HEK293 (cell line): ENCODE results near the gene CACNA1C.
A peak's percentile ranks its signal among the peaks of the same experiment; 100 is the strongest.

Experiments
- CTCF ChIA-PET: fragments of 350-600 bp; formaldehyde crosslinking; extraction: SDS; loops from one replicate; lab custom pipeline; 2021; ENCODE audit warnings: antibody characterized with exemption; lab: Yijun Ruan, JAX
- POLR2A ChIA-PET: fragments of 300-600 bp; formaldehyde crosslinking; extraction: SDS; loops from one replicate; lab custom pipeline; 2020; ENCODE audit warnings: antibody characterized with exemption, inconsistent platforms; lab: Yijun Ruan, JAX
- H3K27ac ChIP-seq: fragments of 200-500 bp; sonication (Bioruptor generic); 2 replicates; pipeline ENCODE4 v1.5.1; 2014; ENCODE audit warnings: low read depth, low read length, control low read depth, inconsistent platforms; ENCODE audit errors: extremely low read depth
- H3K36me3 ChIP-seq, 2 experiments: fragments of 200-500 bp in 1 of 2; sonication (Bioruptor generic) in 1 of 2; 1 replicate in 1 of 2; 2 replicates in 1 of 2; pipeline ENCODE4 v1.5.1; 2014 to 2017; ENCODE audit warnings: inconsistent platforms in 2 of 2, low read length in 2 of 2; ENCODE audit not compliant: control insufficient read depth in 2 of 2, insufficient read depth in 1 of 2
- H3K4me1 ChIP-seq: fragments of 200-500 bp; sonication (Bioruptor generic); 2 replicates; pipeline ENCODE4 v1.5.1; 2014; ENCODE audit warnings: mild to moderate bottlenecking, low read length, inconsistent platforms; ENCODE audit not compliant: control insufficient read depth, insufficient read depth
- H3K4me3 ChIP-seq: 2 replicates; pipeline ENCODE4 v1.5.1; 2011; ENCODE audit warnings: low read depth, mild to moderate bottlenecking, control low read depth, low read length, moderate library complexity
- H3K9me3 ChIP-seq: fragments of 200-500 bp; sonication (Bioruptor generic); 2 replicates; pipeline ENCODE4 v1.5.1; 2014; ENCODE audit warnings: low read depth, low read length, inconsistent platforms; ENCODE audit not compliant: control insufficient read depth, insufficient read depth
- ATF2 ChIP-seq: fragments of 450-650 bp; formaldehyde crosslinking; IDR thresholded peaks from 2 replicates; pipeline ENCODE4 v1.5.1; 2016; ENCODE audit warnings: missing biosample characterization, missing genetic modification characterization, low read depth
- CTCF ChIP-seq: fragments of 450-650 bp; formaldehyde crosslinking; IDR thresholded peaks from 2 replicates; pipeline ENCODE4 v1.5.1; 2016; ENCODE audit warnings: missing biosample characterization, missing genetic modification characterization
- GLIS2 ChIP-seq: fragments of 450-650 bp; formaldehyde crosslinking; IDR thresholded peaks from 2 replicates; pipeline ENCODE4 v1.5.1; 2016; ENCODE audit warnings: missing biosample characterization, missing genetic modification characterization
- KLF8 ChIP-seq: fragments of 450-650 bp; formaldehyde crosslinking; IDR thresholded peaks from 2 replicates; pipeline ENCODE4 v1.5.1; 2016; ENCODE audit warnings: missing biosample characterization, missing genetic modification characterization
- OSR2 ChIP-seq: fragments of 450-650 bp; formaldehyde crosslinking; IDR thresholded peaks from 2 replicates; pipeline ENCODE4 v1.5.1; 2016; ENCODE audit warnings: missing biosample characterization, missing genetic modification characterization
- SCRT1 ChIP-seq: fragments of 450-650 bp; formaldehyde crosslinking; IDR thresholded peaks from 2 replicates; pipeline ENCODE4 v1.5.1; 2016; ENCODE audit warnings: missing biosample characterization, missing genetic modification characterization, borderline replicate concordance
- SCRT2 ChIP-seq: fragments of 450-650 bp; formaldehyde crosslinking; IDR thresholded peaks from 2 replicates; pipeline ENCODE4 v1.5.1; 2016; ENCODE audit warnings: missing biosample characterization, missing genetic modification characterization
- SP2 ChIP-seq: fragments of 450-650 bp; formaldehyde crosslinking; IDR thresholded peaks from 2 replicates; pipeline ENCODE4 v1.5.1; 2016; ENCODE audit warnings: missing biosample characterization, missing genetic modification characterization
- ZBTB11 ChIP-seq: fragments of 450-650 bp; formaldehyde crosslinking; conservative IDR thresholded peaks from 2 replicates; pipeline ENCODE4 v1.5.1; 2016; ENCODE audit warnings: low read depth, missing biosample characterization, missing genetic modification characterization
- ZBTB17 ChIP-seq: fragments of 450-650 bp; formaldehyde crosslinking; IDR thresholded peaks from 2 replicates; pipeline ENCODE4 v1.5.1; 2016; ENCODE audit warnings: missing biosample characterization, missing genetic modification characterization
- ZIC2 ChIP-seq: fragments of 450-650 bp; formaldehyde crosslinking; IDR thresholded peaks from 2 replicates; pipeline ENCODE4 v1.5.1; 2016; ENCODE audit warnings: missing biosample characterization, missing genetic modification characterization
- ZNF10 ChIP-seq: fragments of 450-650 bp; formaldehyde crosslinking; IDR thresholded peaks from 2 replicates; pipeline ENCODE4 v1.5.1; 2017; ENCODE audit warnings: missing biosample characterization, missing genetic modification characterization
- ZNF112 ChIP-seq: fragments of 450-650 bp; formaldehyde crosslinking; IDR thresholded peaks from 2 replicates; pipeline ENCODE4 v1.5.0; 2017; ENCODE audit warnings: missing biosample characterization, missing genetic modification characterization
- ZNF449 ChIP-seq: fragments of 450-650 bp; formaldehyde crosslinking; IDR thresholded peaks from 2 replicates; pipeline ENCODE4 v1.5.1; 2017; ENCODE audit warnings: missing biosample characterization, mild to moderate bottlenecking, missing genetic modification characterization, moderate library complexity
- ZNF514 ChIP-seq: fragments of 450-650 bp; formaldehyde crosslinking; IDR thresholded peaks from 2 replicates; pipeline ENCODE4 v1.5.1; 2016; ENCODE audit warnings: missing biosample characterization, missing genetic modification characterization
- ZNF529 ChIP-seq: fragments of 450-650 bp; formaldehyde crosslinking; IDR thresholded peaks from 2 replicates; pipeline ENCODE4 v1.5.1; 2017; ENCODE audit warnings: missing genetic modification characterization, missing biosample characterization; ENCODE audit not compliant: insufficient replicate concordance
- ZNF596 ChIP-seq: fragments of 450-650 bp; IDR thresholded peaks from 2 replicates; pipeline ENCODE4 v1.5.0; 2018; ENCODE audit warnings: missing biosample characterization, mild to moderate bottlenecking, missing genetic modification characterization, moderate library complexity
- ZNF654 ChIP-seq: fragments of 450-650 bp; formaldehyde crosslinking; IDR thresholded peaks from 2 replicates; pipeline ENCODE4 v1.5.1; 2016; ENCODE audit warnings: low read depth, missing biosample characterization, missing genetic modification characterization
- ZNF660 ChIP-seq: fragments of 450-650 bp; IDR thresholded peaks from 2 replicates; pipeline ENCODE4 v1.5.1; 2018; ENCODE audit warnings: missing biosample characterization, mild to moderate bottlenecking, missing genetic modification characterization
- ZNF701 ChIP-seq: fragments of 450-650 bp; formaldehyde crosslinking; IDR thresholded peaks from 2 replicates; pipeline ENCODE4 v1.5.1; 2016; ENCODE audit warnings: missing biosample characterization, missing genetic modification characterization
- ZNF776 ChIP-seq: fragments of 450-650 bp; formaldehyde crosslinking; IDR thresholded peaks from 2 replicates; pipeline ENCODE4 v1.5.0; 2017; ENCODE audit warnings: missing biosample characterization, missing genetic modification characterization, borderline replicate concordance
- ZNF843 ChIP-seq: fragments of 450-650 bp; formaldehyde crosslinking; IDR thresholded peaks from 2 replicates; pipeline ENCODE4 v1.5.1; 2016; ENCODE audit warnings: missing biosample characterization, missing genetic modification characterization
- ZSCAN30 ChIP-seq: fragments of 450-650 bp; IDR thresholded peaks from 2 replicates; pipeline ENCODE4 v1.5.1; 2018; ENCODE audit warnings: missing biosample characterization, mild to moderate bottlenecking, missing genetic modification characterization, moderate library complexity
- ZXDB ChIP-seq: fragments of 450-650 bp; formaldehyde crosslinking; IDR thresholded peaks from 2 replicates; pipeline ENCODE4 v1.5.1; 2016; ENCODE audit warnings: missing biosample characterization, missing genetic modification characterization

CACNA1C gene

GRCh38 chr12:2284321-2284813 lies 231.6 kb downstream of the CACNA1C start:
- Histone ChIP-seq H3K36me3 (no peaks in the 10 kb centered on the region), H3K27ac (no peak overlapping the region), H3K4me3 (no peak overlapping the region), H3K9me3 (no peaks in the 10 kb centered on the region), H3K4me1 (no peaks in the 10 kb centered on the region)
- TF ChIP-seq GLIS2 (tag by site-specific recombination): no peak
- TF ChIP-seq OSR2 (tag by site-specific recombination): no peak
- TF ChIP-seq ZNF596 (tag by site-specific recombination): no peak
- no peak for TF ChIP-seq ZNF514 (tag by site-specific recombination)
- TF ChIP-seq KLF8 (tag by site-specific recombination): no peak
- no peak for TF ChIP-seq ZNF701
- ChIA-PET POLR2A (no interaction called here), CTCF (interaction anchor here (0.6 to 2.6 kb wide), 22 partner anchors 8 to 486 kb away, joined by 3 to 22 read pairs (median 3); no protein-coding TSS in a partner anchor)

- TF ChIP-seq ZSCAN30 (tag by site-specific recombination) (0 out of 2 replicates have a peak, but pooled peaks have one; percentile 20), ZNF654 (tag by site-specific recombination) (peak; percentile 48), ZBTB11 (no peak), ZNF660 (tag by site-specific recombination) (0 out of 2 replicates have a peak, but pooled peaks have one; percentile 31), ZXDB (no peak), CTCF (tag by site-specific recombination) (peak; percentile 72), ZBTB17 (tag by site-specific recombination) (0 out of 2 replicates have a peak, but pooled peaks have one; percentile 36), ZIC2 (tag by site-specific recombination) (0 out of 2 replicates have a peak, but pooled peaks have one; percentile 14)
- H3K27ac ChIP-seq: no peak overlapping the region
- POLR2A ChIA-PET: no interaction called here
Observed at GRCh38 chr12:2284857-2285256, 232.1 kb downstream of the CACNA1C start.

GRCh38 chr12:2285462-2285861 lies 232.7 kb downstream of the CACNA1C start:
- Histone ChIP-seq H3K4me3 (no peak overlapping the region), H3K9me3 (no peaks in the 10 kb centered on the region), H3K27ac (no peak overlapping the region), H3K36me3 (no peaks in the 10 kb centered on the region), H3K4me1 (no peaks in the 10 kb centered on the region)
- POLR2A ChIA-PET: no interaction called here
- CTCF ChIA-PET: interaction anchor here (0.7 to 2.6 kb wide), 7 partner anchors 9 to 482 kb away, joined by 3 to 8 read pairs (median 3); no protein-coding TSS in a partner anchor
- TF ChIP-seq ZNF449 (tag by site-specific recombination) (no peak), ZNF776 (tag by site-specific recombination) (no peak), OSR2 (tag by site-specific recombination) (no peak), SCRT1 (tag by site-specific recombination) (0 out of 2 replicates have a peak, but pooled peaks have one; percentile 31), ZNF529 (tag by site-specific recombination) (no peak), ZNF112 (no peak), ZNF514 (tag by site-specific recombination) (no peak), ZNF843 (tag by site-specific recombination) (no peak), SCRT2 (tag by site-specific recombination) (peak; percentile 52), ZNF10 (no peak), ATF2 (tag by site-specific recombination) (no peak), SP2 (tag by site-specific recombination) (no peak)

More at GRCh38 chr12:2284857-2285256, 232.1 kb downstream of the CACNA1C start:
- no peaks in the 10 kb centered on the region for H3K36me3 ChIP-seq
- CTCF ChIA-PET: interaction anchor here (0.7 to 2.6 kb wide), 11 partner anchors 8 to 481 kb away, joined by 3 to 22 read pairs (median 4); no protein-coding TSS in a partner anchor
- no peaks in the 10 kb centered on the region for H3K9me3 ChIP-seq
- H3K4me1 ChIP-seq: no peaks in the 10 kb centered on the region
- H3K4me3 ChIP-seq: no peak overlapping the region
